Central memory CD8-positive, alpha-beta T cell (primary cell): ENCODE measurements around the gene PDE6G.
A peak's percentile ranks its signal among the peaks of the same experiment; 100 is the strongest.

Experiments
- ATAC-seq: fragments of 150-1000 bp; cut with Tn5 transposase; replicated peaks from 2 replicates; pipeline ENCODE4 v1.10.0; 2022; ENCODE audit warnings: mild to moderate bottlenecking, moderate FRiP score, moderate number of reproducible peaks; ENCODE audit not compliant: poor library complexity, severe bottlenecking; ENCODE audit errors: extremely low read depth
- DNase-seq, 2 donors: peaks; one replicate each; pipeline ENCODE4 v3.0.0; 2021; ENCODE audit warnings: low spot score in 2 of 2
- H3K27ac Mint-ChIP-seq: one replicate; pipeline ENCODE4 v1.8.0; 2022; ENCODE audit warnings: low read depth, mild to moderate bottlenecking, moderate library complexity, mixed read lengths
- H3K27me3 Mint-ChIP-seq: one replicate; pipeline ENCODE4 v1.8.0; 2022; ENCODE audit warnings: mixed read lengths
- H3K36me3 Mint-ChIP-seq: one replicate; pipeline ENCODE4 v1.8.0; 2022; ENCODE audit warnings: mild to moderate bottlenecking, moderate library complexity, mixed read lengths; ENCODE audit not compliant: insufficient read depth
- H3K4me1 Mint-ChIP-seq: one replicate; pipeline ENCODE4 v1.8.0; 2022; ENCODE audit warnings: mixed read lengths
- H3K4me3 Mint-ChIP-seq: one replicate; pipeline ENCODE4 v1.8.0; 2022; ENCODE audit warnings: mild to moderate bottlenecking, moderate library complexity, mixed read lengths
- H3K9me3 Mint-ChIP-seq: one replicate; pipeline ENCODE4 v1.8.0; 2022; ENCODE audit warnings: mixed read lengths

Gene PDE6G

DNA sequence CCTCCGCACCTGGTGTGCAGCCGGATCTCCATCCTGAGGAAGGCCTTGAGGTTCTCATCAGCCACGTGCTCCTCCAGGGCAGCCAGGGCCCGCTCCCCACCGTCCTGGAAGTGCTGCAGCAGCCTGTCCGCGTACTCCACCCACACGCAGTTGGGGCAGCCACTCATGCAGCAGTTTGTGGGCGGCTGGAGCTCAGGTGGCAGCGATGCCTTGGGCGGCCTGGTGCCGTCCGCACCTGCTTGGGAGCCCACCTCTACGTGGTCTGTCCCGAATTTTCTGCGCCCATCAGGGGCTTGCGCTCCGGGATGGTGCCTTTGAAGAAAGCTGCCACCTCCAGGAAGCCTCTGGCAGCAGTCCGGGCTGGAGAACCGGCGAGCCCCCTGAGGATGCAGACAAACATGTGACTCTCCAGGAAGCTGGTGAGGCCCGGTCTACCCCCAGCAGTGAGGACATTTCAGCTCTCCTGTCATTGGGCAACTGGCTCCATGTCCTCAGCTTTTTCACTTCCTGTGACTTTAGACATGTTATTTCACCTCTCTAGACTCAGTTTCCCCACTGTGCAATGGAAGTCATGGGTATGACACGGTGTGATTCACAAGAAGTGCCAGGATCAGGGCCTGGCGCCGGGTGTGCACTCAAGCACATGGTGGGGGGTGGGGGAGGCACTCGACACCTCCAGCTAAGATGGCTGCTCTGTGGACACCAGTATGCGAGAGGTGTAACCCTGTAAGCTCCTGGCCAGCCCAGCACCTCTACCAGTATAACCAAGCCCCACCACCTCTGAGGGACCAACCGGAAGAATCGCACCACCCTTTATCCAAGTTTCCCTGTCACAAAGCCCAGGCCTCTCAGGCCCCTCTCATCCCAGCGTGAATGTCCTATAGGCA is 9.1 kb upstream of the PDE6G start:
- Mint-ChIP-seq H3K9me3 (no peaks in the 10 kb centered on the region), H3K4me1 (peaks cover 35% of the 10 kb centered on the region)
- no peak for DNase-seq

DNA sequence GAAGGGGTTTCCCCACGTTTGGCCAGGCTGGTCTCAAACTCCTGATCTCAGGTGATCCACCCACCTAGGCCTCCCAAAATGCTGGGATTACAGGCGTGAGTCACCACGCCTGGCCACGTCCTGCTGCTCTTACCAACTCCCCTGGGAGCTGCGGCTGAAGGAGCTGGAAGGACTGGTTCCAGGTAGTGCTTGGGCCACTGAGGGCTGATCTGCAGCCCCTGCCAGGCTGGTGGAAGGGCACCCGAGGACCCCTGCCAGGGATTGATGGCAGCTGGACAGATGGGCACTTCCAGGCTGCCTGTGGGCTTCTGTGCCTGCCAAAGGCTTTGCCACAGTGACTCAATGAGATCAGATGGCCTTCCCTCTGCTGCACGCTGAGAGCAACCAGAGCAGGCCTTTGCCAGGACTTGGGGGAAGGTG is 7.7 kb upstream of the PDE6G start:
- H3K27me3 Mint-ChIP-seq, result no peaks in the 10 kb centered on the region
- no peaks in the 10 kb centered on the region for H3K9me3 Mint-ChIP-seq
- peaks cover 35% of the 10 kb centered on the region for H3K4me1 Mint-ChIP-seq
- ATAC-seq (no peak), DNase-seq (no peak)
- H3K27ac Mint-ChIP-seq, result no peak overlapping the region
- peak overlapping the region; percentile 27 for H3K4me3 Mint-ChIP-seq
- peaks cover 17% of the 10 kb centered on the region for H3K36me3 Mint-ChIP-seq

More for the DNA sequence above, 9.1 kb upstream of the PDE6G start:
- Mint-ChIP-seq H3K27ac (peak overlapping the region; percentile 93), H3K36me3 (peaks cover 24% of the 10 kb centered on the region), H3K4me3 (peak overlapping the region; percentile 85), H3K27me3 (no peaks in the 10 kb centered on the region)
- peak; percentile 25 for ATAC-seq

DNA sequence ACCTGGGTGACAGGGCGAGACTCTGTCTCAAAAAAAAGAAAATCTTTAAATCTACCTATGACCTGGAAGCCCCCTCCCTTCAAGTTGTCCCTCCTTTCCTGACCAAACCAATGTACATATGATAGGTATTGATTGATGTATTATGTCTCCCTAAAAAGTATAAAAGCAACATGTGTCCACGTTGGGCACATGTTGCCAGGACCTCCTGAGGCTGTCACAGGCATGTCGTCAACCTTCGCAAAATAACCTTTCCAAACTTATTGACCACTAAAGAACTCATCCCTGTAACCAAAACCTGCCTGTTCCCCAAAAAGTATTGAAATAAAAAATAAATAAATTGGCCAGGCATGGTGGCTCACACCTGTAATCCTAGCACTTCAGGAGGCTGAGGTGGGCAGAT is 5.7 kb upstream of the PDE6G start:
- Mint-ChIP-seq H3K27ac (no peak overlapping the region), H3K4me3 (no peak overlapping the region), H3K36me3 (peaks cover 7% of the 10 kb centered on the region), H3K4me1 (peaks cover 21% of the 10 kb centered on the region), H3K27me3 (no peaks in the 10 kb centered on the region), H3K9me3 (no peaks in the 10 kb centered on the region)
- DNase-seq (no peak), ATAC-seq (no peak)

DNA sequence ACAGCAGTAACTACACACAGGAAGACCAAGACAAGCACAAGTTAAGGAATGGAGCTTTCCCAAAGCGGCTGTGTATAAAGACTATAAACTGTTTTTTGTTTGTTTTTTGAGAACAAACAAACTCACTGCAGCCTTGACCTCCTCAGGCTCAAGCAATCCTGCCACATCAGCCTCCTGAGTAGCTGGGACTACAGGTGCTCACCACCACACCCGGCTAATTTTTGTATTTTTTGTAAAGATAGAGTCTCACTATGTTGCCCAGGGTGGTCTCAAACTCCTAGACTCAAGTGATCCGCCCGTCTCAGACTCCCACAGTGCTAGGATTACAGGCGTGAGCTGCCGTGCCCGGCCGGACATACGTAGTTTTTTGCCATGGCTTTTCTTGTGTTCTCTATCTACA is 4.1 kb upstream of the PDE6G start:
- Mint-ChIP-seq H3K9me3 (no peaks in the 10 kb centered on the region), H3K4me3 (no peak overlapping the region), H3K27me3 (no peaks in the 10 kb centered on the region), H3K27ac (no peak overlapping the region), H3K36me3 (peaks cover 2% of the 10 kb centered on the region), H3K4me1 (peaks cover 5% of the 10 kb centered on the region)
- DNase-seq (no peak), ATAC-seq (no peak)

DNA sequence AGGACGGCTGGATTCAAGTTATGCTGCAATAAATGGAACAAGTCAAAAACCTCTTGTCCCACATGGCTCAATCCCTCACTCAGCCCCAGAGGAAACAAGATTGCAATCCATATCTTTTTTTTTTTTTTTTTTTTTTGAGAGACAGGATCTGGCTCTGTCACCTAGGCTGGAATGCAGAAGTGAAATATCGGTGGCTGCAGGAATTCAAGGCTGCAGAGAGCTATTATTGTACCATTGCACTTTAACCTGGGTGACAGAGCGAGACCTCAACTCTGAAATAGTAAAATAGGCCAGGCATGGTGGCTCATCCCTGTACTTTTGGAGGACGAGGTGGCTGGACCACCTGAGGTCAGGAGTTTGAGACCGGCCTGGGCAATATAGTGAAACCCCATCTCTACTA is 2.7 kb upstream of the PDE6G start:
- DNase-seq (no peak), ATAC-seq (no peak)
- Mint-ChIP-seq H3K4me3 (no peak overlapping the region), H3K27ac (no peak overlapping the region), H3K27me3 (peaks cover under 1% of the 10 kb centered on the region), H3K4me1 (peaks cover 4% of the 10 kb centered on the region), H3K9me3 (no peaks in the 10 kb centered on the region), H3K36me3 (peaks cover 2% of the 10 kb centered on the region)

DNA sequence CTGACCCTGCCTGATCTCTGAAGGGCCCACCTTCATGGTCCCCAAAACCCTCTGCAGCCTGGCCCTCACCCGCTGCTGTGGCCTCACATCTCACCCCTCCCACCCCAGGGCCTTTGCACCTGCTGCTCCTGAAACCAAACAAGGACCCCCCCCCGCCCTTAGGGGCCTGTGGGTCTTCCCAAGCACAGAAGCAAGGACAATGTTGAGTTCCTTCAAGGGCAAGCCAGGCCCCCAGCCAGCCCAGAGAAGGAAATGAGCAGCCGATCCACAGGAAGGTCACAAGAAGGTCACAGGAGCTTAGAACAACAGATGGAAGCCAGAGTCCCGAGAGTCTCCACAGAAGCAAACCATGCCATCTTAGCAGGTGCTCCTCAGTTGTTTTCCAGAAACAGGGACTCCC is 493 bp upstream of the PDE6G start:
- DNase-seq (no peak), ATAC-seq (no peak)
- peaks cover 15% of the 10 kb centered on the region for H3K27me3 Mint-ChIP-seq
- H3K36me3 Mint-ChIP-seq, result peaks cover 2% of the 10 kb centered on the region
- H3K9me3 Mint-ChIP-seq, result no peaks in the 10 kb centered on the region
- no peaks in the 10 kb centered on the region for H3K4me1 Mint-ChIP-seq
- H3K4me3 Mint-ChIP-seq, result no peak overlapping the region
- no peak overlapping the region for H3K27ac Mint-ChIP-seq

DNA sequence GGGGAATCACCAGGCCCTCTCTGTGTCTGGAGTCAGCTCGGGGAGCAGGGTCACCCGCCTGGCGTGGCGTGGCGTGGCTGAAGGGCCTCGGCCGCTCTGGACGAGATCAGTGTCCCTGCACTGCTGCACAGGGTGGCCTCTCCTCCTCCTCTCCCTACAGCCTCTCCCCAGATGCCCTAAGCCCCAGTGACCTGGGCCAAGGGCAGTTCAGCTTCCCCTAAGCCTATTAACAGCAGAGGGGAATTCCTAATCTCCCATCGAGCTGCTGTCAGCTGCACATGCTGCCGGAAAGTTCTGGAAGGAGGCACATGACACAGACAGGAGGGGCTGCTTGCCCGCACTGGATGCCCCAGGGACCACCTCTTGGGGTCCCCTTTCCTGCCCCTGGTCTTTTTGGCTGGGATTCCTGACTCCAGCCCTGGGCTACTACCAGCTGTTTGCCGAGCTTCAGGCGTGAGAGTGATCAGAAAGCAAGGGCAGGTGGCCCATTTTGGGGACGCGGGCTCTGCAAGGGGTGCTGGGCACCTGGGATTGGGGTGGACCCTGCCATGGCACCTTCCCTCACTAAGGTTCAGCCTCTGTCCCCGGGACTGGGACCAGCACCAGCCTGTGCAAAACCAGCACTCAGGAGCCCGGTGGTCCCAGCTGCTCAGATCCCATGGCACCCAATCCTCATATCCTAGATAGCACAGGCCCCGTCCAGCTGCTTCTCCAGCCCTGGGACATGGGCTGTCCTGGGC is 794 bp downstream of the PDE6G start:
- no peak for ATAC-seq
- DNase-seq, result no peak
- H3K36me3 Mint-ChIP-seq, result peaks cover 5% of the 10 kb centered on the region
- H3K27me3 Mint-ChIP-seq, result peaks cover 20% of the 10 kb centered on the region
- no peak overlapping the region for H3K27ac Mint-ChIP-seq
- no peaks in the 10 kb centered on the region for H3K4me1 Mint-ChIP-seq
- no peaks in the 10 kb centered on the region for H3K9me3 Mint-ChIP-seq
- H3K4me3 Mint-ChIP-seq, result no peak overlapping the region

DNA sequence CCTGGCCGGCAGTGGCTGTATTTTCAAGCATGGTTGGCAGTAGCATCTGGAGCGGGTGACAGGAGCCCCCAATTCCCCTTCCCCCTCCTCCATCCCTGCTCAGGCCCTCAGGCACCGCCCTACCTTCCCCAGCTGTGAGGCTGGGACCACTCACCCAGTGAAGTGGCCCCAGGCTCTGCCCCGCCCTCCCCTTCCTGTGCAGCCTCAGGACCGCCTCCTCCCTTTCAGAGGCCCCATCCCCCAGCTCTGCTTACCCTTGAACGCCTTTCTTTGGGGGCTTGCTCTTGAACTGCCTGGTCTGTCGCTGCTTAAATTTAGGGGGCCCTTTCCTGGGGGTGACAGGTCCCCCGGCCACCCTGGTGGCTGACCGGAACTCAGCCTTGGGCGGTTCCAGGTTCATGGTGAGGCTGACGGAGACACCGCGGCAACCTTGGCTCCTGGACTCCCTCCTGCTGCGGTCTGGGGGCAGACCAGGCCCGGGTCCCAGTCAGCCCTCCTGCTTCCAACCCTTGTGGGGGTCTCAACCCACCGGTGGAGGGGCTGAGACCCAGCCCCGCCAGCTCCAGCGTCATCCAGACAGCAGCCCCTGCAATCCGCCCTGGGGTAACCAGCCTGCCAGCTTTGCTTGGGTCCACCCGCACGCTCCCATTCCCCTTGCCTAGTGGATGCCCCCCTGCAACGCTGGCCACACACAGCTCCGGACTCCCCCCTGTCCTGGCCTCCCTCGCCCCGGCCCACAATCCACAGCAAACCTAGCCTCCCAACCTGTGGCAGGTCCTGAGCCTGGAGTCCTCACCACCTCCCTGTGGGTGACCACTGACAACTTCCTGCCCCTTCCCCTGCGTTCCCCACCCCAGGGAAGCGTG is 3.2 kb downstream of the PDE6G start:
- ATAC-seq, result no peak
- Mint-ChIP-seq H3K27me3 (peaks cover 28% of the 10 kb centered on the region), H3K9me3 (no peaks in the 10 kb centered on the region), H3K36me3 (peaks cover 5% of the 10 kb centered on the region), H3K4me1 (no peaks in the 10 kb centered on the region), H3K4me3 (peak overlapping the region; percentile 60), H3K27ac (peak overlapping the region; percentile 48)
- no peak for DNase-seq

DNA sequence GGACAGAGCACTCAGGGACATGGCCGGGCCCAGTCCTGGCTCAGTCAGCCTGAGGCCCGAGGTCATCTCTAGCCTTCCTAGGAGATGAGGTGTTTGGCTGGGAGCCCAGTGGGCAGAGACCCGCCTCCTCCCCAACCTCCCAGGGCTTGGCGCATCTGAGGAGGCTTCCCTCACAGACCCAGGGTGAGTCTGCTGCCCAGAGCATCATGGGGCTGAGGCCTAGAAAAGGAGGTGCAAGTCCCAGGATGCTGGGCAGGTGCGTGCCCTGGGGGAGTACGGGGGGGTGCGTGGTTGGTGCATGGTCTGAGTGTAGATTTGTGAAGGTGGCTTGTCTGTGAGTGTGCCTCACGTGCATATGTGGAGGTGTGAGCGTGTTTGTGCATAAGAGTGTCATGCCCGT is 4.7 kb downstream of the PDE6G start:
- no peak overlapping the region for H3K27ac Mint-ChIP-seq
- DNase-seq (no peak), ATAC-seq (no peak)
- H3K4me1 Mint-ChIP-seq, result no peaks in the 10 kb centered on the region
- peaks cover 28% of the 10 kb centered on the region for H3K27me3 Mint-ChIP-seq
- no peak overlapping the region for H3K4me3 Mint-ChIP-seq
- H3K36me3 Mint-ChIP-seq, result peaks cover 7% of the 10 kb centered on the region
- no peaks in the 10 kb centered on the region for H3K9me3 Mint-ChIP-seq

DNA sequence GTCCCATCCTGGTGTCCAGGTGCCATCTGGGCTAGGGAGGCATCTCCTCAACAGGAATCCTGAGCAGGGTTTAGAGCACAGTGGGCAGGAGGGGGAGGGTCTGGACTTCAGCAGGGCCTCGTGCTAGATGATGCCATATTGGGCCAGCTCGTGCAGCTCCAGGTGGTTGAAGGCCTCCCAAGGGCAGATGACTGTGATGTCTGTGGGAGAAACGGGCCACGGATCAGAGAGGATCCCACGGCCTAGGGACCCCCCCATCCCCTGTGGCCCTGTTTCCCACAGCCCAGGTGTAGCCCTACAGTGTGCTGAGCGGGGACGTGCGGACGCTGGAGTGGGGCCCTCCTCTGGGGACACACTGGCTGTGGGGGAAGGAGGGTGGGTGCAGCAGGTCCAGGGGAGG is 5.4 kb downstream of the PDE6G start:
- peaks cover 28% of the 10 kb centered on the region for H3K27me3 Mint-ChIP-seq
- H3K36me3 Mint-ChIP-seq, result peaks cover 7% of the 10 kb centered on the region
- H3K4me1 Mint-ChIP-seq, result no peaks in the 10 kb centered on the region
- no peak overlapping the region for H3K4me3 Mint-ChIP-seq
- ATAC-seq (no peak), DNase-seq (no peak)
- H3K9me3 Mint-ChIP-seq, result no peaks in the 10 kb centered on the region
- no peak overlapping the region for H3K27ac Mint-ChIP-seq

DNA sequence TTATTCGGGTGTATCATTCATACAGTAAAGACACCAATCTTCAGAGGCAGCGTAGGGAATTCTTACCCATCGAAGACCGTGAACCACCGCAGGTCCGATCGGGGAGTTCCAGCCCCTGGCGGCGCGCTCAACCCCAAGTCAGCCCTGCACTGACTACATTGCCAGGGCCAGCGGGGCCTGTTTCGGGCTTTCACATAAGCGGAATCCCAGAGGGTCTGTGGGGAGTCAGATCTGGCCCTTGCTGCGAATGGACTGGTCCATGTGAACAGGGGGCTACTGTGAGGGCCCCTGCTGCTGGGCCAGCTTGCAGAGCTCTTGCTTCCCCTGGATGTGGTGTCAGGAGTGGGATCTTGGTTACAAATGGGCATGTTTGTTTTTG is 7.6 kb downstream of the PDE6G start:
- ATAC-seq, result no peak
- peaks cover 25% of the 10 kb centered on the region for H3K27me3 Mint-ChIP-seq
- no peaks in the 10 kb centered on the region for H3K4me1 Mint-ChIP-seq
- no peak for DNase-seq
- H3K9me3 Mint-ChIP-seq, result no peaks in the 10 kb centered on the region
- no peak overlapping the region for H3K27ac Mint-ChIP-seq
- H3K36me3 Mint-ChIP-seq, result peaks cover 7% of the 10 kb centered on the region
- no peak overlapping the region for H3K4me3 Mint-ChIP-seq

DNA sequence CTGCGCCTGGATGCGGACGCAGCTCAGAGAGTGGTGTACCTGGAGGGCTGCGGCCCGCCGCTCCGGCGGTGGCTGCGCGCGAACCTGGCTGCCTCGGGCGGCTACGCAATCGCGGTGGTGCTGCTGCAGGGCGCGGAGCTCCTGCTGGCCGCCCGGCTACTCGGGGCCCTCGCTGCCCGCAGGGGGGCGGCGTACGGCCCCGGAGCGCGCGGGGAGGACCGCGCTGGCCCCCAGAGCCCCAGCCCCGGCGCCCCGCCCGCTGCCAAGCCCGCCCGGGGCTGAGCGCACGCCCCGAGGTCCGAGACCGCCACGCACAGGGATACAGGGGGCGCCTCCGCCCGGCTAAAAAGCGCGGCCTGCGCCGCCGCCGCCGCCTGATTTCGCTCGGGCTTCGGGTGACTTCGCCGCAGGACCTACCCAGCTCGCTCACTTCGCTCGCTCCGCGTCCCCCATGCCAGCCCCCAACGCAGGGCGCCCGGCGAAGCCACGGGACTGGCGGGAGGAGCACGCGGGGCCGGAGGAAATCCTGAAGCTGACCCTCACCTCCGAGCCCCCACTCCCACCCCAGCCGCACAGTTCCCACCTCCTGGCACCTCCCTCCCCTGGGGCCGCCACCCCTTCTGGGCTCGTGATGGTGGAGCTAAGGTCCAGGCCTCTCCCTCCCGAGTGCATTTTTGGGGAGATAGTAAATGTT is 8.2 kb downstream of the PDE6G start:
- Mint-ChIP-seq H3K27me3 (peaks cover 19% of the 10 kb centered on the region), H3K4me3 (no peak overlapping the region), H3K27ac (no peak overlapping the region), H3K4me1 (no peaks in the 10 kb centered on the region), H3K9me3 (no peaks in the 10 kb centered on the region), H3K36me3 (peaks cover 7% of the 10 kb centered on the region)
- no peak for ATAC-seq
- DNase-seq, result no peak
